Muscle of back (tissue), 11 donors: Measurements from ENCODE around the gene RAB31. TPM values are rescaled to one million over a fixed set of nuclear protein-coding genes. Genes with fewer than 3 reads are reported as not detected.
A peak's percentile ranks its signal among the peaks of the same experiment; 100 is the strongest.
"Not testable (repeated sequence)": the region's sequence is repeated elsewhere in the genome, so short reads cannot be mapped to it uniquely, and the experiment has no call there.

ENCODE experiments used
- DNase-seq, 3 donors: peaks; one replicate each; pipeline versions ENCODE4 v3.0.0 to v3.0.0-alpha.2; 2013
- polyA plus RNA-seq, 10 donors: library from polyadenylated mRNA; unstranded; fragments of 120-200 nt; gene quantifications; one replicate each; pipeline ENCODE4 v1.2.1, GENCODE V29; 2013; ENCODE audit not compliant: insufficient read length in 10 of 10

Gene RAB31
- polyA plus RNA-seq, 10 donors, result 27.0 to 37.1 (median 33.2) TPM

GRCh38 chr18:9884090-9884489 lies 176.0 kb downstream of the RAB31 start:
- DNase-seq, result no peak

GRCh38 chr18:9884532-9885140 lies 176.5 kb downstream of the RAB31 start:
- DNase-seq, result no peak

- no peak for DNase-seq
Observed at GRCh38 chr18:9885170-9886004, 177.3 kb downstream of the RAB31 start, which contains the start of gene TXNDC2. Gene TXNDC2, plus strand, starts transcription at chr18:9885973. Its CDS starts 708 bp downstream, at chr18:9886681.

GRCh38 chr18:9886005-9886348 lies 177.9 kb downstream of the RAB31 start:
- DNase-seq, result no peak

GRCh38 chr18:9887992-9888391 lies 179.9 kb downstream of the RAB31 start:
- DNase-seq, result no peak

GRCh38 chr18:9890196-9890595 lies 182.1 kb downstream of the RAB31 start:
- no peak for DNase-seq

- DNase-seq, result no peak
Observed at GRCh38 chr18:9890957-9891356, 182.9 kb downstream of the RAB31 start.

- not testable (repeated sequence) for DNase-seq
Observed at GRCh38 chr18:9891515-9891914, 183.4 kb downstream of the RAB31 start.

GRCh38 chr18:9894454-9895068 lies 186.5 kb downstream of the RAB31 start:
- DNase-seq, result no peak

GRCh38 chr18:9897129-9897528 lies 189.0 kb downstream of the RAB31 start:
- DNase-seq, result no peak

- not testable (repeated sequence) for DNase-seq
Observed at GRCh38 chr18:9897787-9898291, 189.7 kb downstream of the RAB31 start.

- DNase-seq, result no peak
Observed at GRCh38 chr18:9898792-9899549, 190.9 kb downstream of the RAB31 start.

- DNase-seq, result not testable (repeated sequence)
Observed at GRCh38 chr18:9899550-9899930, 191.4 kb downstream of the RAB31 start.

- DNase-seq, result no peak
Observed at GRCh38 chr18:9900699-9901098, 192.6 kb downstream of the RAB31 start.

- no peak for DNase-seq
Observed at GRCh38 chr18:9901377-9901776, 193.3 kb downstream of the RAB31 start.

- DNase-seq, result not testable (repeated sequence)
Observed at GRCh38 chr18:9902264-9902663, 194.2 kb downstream of the RAB31 start.

- DNase-seq, result peak in 1 of 3 donors; percentile 34
Observed at GRCh38 chr18:9902832-9903231, 194.7 kb downstream of the RAB31 start.

GRCh38 chr18:9905401-9905922 lies 197.4 kb downstream of the RAB31 start:
- no peak for DNase-seq

GRCh38 chr18:9906481-9906880 lies 198.4 kb downstream of the RAB31 start:
- no peak for DNase-seq

- no peak for DNase-seq
Observed at GRCh38 chr18:9907867-9908266, 199.8 kb downstream of the RAB31 start.

- DNase-seq, result no peak
Observed at GRCh38 chr18:9910071-9910470, 202.0 kb downstream of the RAB31 start.

- no peak for DNase-seq
Observed at GRCh38 chr18:9910661-9911060, 202.6 kb downstream of the RAB31 start.
